ENCODE data around the gene PTPN11. TPM values are rescaled to one million over a fixed set of nuclear protein-coding genes. Genes with fewer than 3 reads are reported as not detected.

Gene PTPN11
- total and polyA plus RNA-seq, 2 donors (not counting 3 experiments of a cell fraction or from before 2014, with no cell fraction given), result 36.5 to 107 TPM

GRCh38 chr12:112443916-112444315 lies 25.2 kb downstream of the PTPN11 start:
- POLR2A ChIA-PET, result no interaction called here
- Histone ChIP-seq H3K4me3 (replicated peaks in 1 of 3; ENCODE audit: insufficient read depth in 1 of 3, low read depth in 1 of 3, low read length in 3 of 3) (no peak overlapping the region), H3K27ac (ENCODE audit: insufficient read depth, low read depth, low read length) (no peak overlapping the region), H3K27me3 (ENCODE audit: control insufficient read depth in 2 of 2, insufficient read depth in 2 of 2, low read length in 2 of 2) (no peaks in the 10 kb centered on the region), H3K36me3 (ENCODE audit: control insufficient read depth in 2 of 2, extremely low read depth in 1 of 2, insufficient read depth in 2 of 2, low read length in 2 of 2) (peaks cover 0 to 3% of the 10 kb centered on the region in 2 experiments), H3K79me2 (ENCODE audit: control insufficient read depth, insufficient read depth, low read length) (peaks cover 22% of the 10 kb centered on the region), H4K20me1 (replicated peaks; ENCODE audit: control insufficient read depth, extremely low read depth, insufficient read depth, low read length) (no peaks in the 10 kb centered on the region), H3K9me1 (replicated peaks; ENCODE audit: control insufficient read depth, extremely low read depth, insufficient read depth, low read length) (no peaks in the 10 kb centered on the region), H2AFZ (ENCODE audit: low read depth, low read length) (no peak overlapping the region), H3K9me3 (replicated peaks; ENCODE audit: control insufficient read depth, insufficient read depth, low read length) (no peaks in the 10 kb centered on the region), H3K4me1 (ENCODE audit: control insufficient read depth, extremely low read depth, insufficient read depth, low read length) (peaks cover 2% of the 10 kb centered on the region), H3K9ac (replicated peaks; ENCODE audit: extremely low read depth, insufficient read depth, low read length) (no peak overlapping the region), H3K4me2 (ENCODE audit: insufficient read depth, low read length) (no peak overlapping the region)
- TF ChIP-seq JUN (IDR thresholded peaks at IDR 0.05; ENCODE audit: borderline replicate concordance, insufficient read depth, insufficient read length, low read depth) (no peak), POLR2AphosphoS5 (IDR thresholded peaks at IDR 0.05; ENCODE audit: insufficient read depth, low read depth, low read length) (no peak), POLR2A (IDR thresholded peaks at IDR 0.05; ENCODE audit: low read depth, low read length) (no peak), EZH2 (IDR thresholded peaks at IDR 0.05; ENCODE audit: borderline replicate concordance, low read depth, low read length, severe bottlenecking) (no peak), GATA2 (IDR thresholded peaks at IDR 0.05; ENCODE audit: insufficient read depth, insufficient read length, low read depth, low read length) (no peak), CTCF (IDR thresholded peaks at IDR 0.05; ENCODE audit: extremely low read depth in 1 of 2, insufficient read depth in 1 of 2, low read depth in 1 of 2, low read length in 2 of 2) (no peak), MYC (IDR thresholded peaks at IDR 0.05; ENCODE audit: low read depth, low read length) (no peak), MAX (IDR thresholded peaks at IDR 0.05; ENCODE audit: insufficient read depth, insufficient read length) (no peak), FOS (IDR thresholded peaks at IDR 0.05; ENCODE audit: borderline replicate concordance, insufficient read depth, low read length) (no peak)
- DNase-seq (ENCODE audit: low read depth, low spot score) (no peak), FAIRE-seq (no peak)
- intact Hi-C loops (cut with micrococcal nuclease), result no loop called here
- CTCF ChIA-PET, result no interaction called here
- dilution Hi-C loops (cut with MboI; ENCODE audit: extremely low pct_ligation_motif_present, low sequenced_read_pairs), result no loop called here
- BruUV-seq (replicated peaks), result no TSS peak
